Ectodermal cell (in vitro differentiated cells): ENCODE results near the gene PARP6.
"Not testable (repeated sequence)": the region's sequence is repeated elsewhere in the genome, so short reads cannot be mapped to it uniquely, and the experiment has no call there.

Experiments used
- H3K27ac ChIP-seq: 2 replicates; pipeline ENCODE4 v1.7.0; 2013; ENCODE audit warnings: mild to moderate bottlenecking, low read depth, low read length; ENCODE audit not compliant: insufficient read depth, poor library complexity, severe bottlenecking
- H3K27me3 ChIP-seq: 2 replicates; pipeline ENCODE4 v1.7.0; 2013; ENCODE audit warnings: mild to moderate bottlenecking, low read length; ENCODE audit not compliant: insufficient read depth, control insufficient read depth, poor library complexity, severe bottlenecking
- H3K36me3 ChIP-seq: one replicate; pipeline ENCODE4 v1.7.0; 2013; ENCODE audit warnings: low read length; ENCODE audit not compliant: control insufficient read depth, insufficient read depth
- H3K4me1 ChIP-seq: one replicate; pipeline ENCODE4 v1.7.0; 2013; ENCODE audit warnings: low read length; ENCODE audit not compliant: control insufficient read depth, insufficient read depth
- H3K4me3 ChIP-seq: 2 replicates; pipeline ENCODE4 v1.7.0; 2013; ENCODE audit warnings: low read depth, low read length, control low read depth; ENCODE audit not compliant: insufficient read depth
- H3K9me3 ChIP-seq: 2 replicates; pipeline ENCODE4 v1.7.0; 2013; ENCODE audit warnings: mild to moderate bottlenecking, low read length, moderate library complexity; ENCODE audit not compliant: control insufficient read depth
- WGBS, 2 experiments: methylation state at CpG; one replicate each; pipeline ENCODE4 v1.1.7; 2013; ENCODE audit warnings: missing lambda C conversion rate in 2 of 2; 5-methylcytosine and 5-hydroxymethylcytosine counted together

The PARP6 gene

DNA sequence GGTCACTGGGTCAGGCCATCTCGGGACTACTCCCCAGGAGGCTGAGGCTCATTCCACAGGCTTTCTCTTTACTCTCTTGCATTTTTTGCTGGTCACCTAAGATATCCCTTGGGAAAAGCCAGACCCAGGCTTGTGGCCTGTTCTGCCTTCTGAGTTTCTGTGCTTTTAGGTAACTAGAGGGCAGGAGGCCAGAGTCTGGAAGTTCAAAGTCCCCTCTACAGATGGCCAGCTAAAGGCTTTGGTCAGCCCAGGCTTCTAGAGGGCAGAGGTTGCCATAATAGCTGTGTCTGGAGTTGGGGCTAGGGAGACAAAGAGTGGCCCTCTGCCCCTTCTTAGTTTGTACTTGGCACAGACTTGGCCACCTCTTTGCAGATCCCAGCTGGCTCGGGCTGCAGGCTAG, 8.4 kb upstream of the PARP6 start:
- Histone ChIP-seq H3K4me1 (no peaks in the 10 kb centered on the region), H3K27me3 (peaks cover 20% of the 10 kb centered on the region), H3K27ac (no peak overlapping the region), H3K4me3 (no peak overlapping the region), H3K36me3 (no peaks in the 10 kb centered on the region), H3K9me3 (no peaks in the 10 kb centered on the region)
- WGBS, 2 experiments = 83 to 84% methylated on average over 2 of the region's 2 CpGs

DNA sequence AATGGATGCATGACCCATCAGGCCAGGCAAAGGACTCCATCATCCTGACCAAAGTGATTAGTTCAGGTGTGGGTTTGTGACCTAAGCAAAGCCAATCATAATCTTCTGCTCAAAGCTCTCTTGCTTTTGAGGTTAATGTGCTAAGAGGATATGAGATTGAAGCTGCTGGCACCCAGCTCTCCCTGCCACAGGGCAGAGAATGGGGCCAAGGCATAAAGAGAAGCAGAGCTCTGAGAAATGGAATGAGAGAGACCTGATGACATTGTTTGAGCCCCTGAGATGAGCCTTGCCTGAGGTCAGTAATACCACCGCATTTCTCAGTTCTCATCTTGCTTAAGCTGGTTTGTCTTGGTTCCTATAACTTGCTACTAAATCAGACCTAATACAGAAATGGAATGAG, 6.4 kb upstream of the PARP6 start:
- no peaks in the 10 kb centered on the region for H3K4me1 ChIP-seq
- no peak overlapping the region for H3K4me3 ChIP-seq
- no peaks in the 10 kb centered on the region for H3K9me3 ChIP-seq
- no peak overlapping the region for H3K27ac ChIP-seq
- peaks cover 28% of the 10 kb centered on the region for H3K27me3 ChIP-seq
- H3K36me3 ChIP-seq = no peaks in the 10 kb centered on the region
- WGBS, 2 experiments = 73 to 96% methylated on average over 1 of the region's 1 CpG

DNA sequence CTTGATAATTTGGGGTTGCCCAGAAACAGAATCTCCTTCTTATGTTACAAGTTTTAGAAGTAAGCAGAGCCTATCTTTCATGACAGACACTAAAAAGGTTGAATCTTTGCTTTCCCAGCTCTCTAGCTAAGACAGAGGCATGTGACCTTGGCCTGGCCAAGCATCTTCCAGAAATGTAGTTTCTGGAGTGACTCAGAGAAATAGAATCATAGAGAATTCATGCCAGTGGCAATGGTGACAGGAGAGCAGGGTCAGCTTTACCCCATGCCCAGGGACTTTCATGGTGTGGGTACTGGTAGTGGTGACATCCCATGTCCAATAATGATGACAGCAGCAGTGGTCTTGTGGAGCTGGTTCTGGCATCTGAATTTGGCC, 4.0 kb upstream of the PARP6 start:
- Histone ChIP-seq H3K4me1 (peaks cover 4% of the 10 kb centered on the region), H3K36me3 (no peaks in the 10 kb centered on the region), H3K9me3 (no peaks in the 10 kb centered on the region), H3K4me3 (no peak overlapping the region), H3K27ac (no peak overlapping the region), H3K27me3 (peaks cover 25% of the 10 kb centered on the region)

DNA sequence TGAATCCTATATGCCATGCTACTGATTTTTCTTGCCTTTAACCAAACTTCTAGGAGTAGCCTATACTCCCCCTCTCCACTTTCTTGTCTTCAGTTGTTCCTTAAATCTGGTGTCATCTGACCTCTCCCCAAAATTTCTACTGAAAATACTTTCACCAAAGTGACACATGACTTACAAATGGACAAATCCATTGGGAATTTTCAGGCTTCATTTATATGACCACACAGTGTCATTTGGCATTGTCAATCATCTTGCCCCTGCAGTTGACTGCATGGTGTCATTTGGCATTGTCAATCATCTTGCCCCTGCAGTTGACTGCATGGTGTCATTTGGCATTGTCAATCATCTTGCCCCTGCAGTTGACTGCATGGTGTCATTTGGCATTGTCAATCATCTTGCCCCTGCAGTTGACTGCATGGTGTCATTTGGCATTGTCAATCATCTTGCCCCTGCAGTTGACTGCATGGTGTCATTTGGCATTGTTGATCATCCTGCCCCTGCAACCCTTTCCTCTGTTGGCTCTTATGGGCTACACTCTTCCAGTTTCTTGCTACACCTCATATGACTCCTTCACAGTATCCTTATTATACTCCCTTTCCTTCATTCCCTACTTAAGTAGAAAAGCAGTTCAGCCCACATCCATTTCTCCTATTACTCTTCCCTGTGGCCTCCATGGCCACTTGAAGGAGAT, 3.4 kb upstream of the PARP6 start:
- peaks cover 25% of the 10 kb centered on the region for H3K27me3 ChIP-seq
- not testable (repeated sequence) for H3K4me1 ChIP-seq, H3K4me3 ChIP-seq, H3K27ac ChIP-seq, H3K36me3 ChIP-seq, H3K9me3 ChIP-seq

DNA sequence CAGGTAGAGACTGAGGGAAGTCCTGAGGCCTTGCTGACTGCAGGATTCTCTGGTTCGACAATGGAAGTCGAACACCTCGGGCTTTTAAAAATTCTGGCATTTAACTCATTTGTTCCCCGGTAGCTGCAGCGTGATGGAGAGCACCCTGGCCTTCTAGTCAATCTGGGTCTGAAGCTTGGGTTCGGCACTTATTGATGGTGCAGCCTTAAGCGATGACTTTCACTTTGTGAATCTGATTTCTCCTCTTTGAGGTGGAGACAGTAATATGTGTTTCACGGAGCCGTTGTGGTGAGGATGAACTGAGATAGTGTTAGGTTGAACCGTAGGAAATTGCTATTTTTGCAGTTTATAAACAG, 621 bp upstream of the PARP6 start:
- H3K36me3 ChIP-seq = peaks cover 3% of the 10 kb centered on the region
- peaks cover 4% of the 10 kb centered on the region for H3K4me1 ChIP-seq
- no peak overlapping the region for H3K27ac ChIP-seq
- peak overlapping the region; percentile 83 for H3K4me3 ChIP-seq
- no peaks in the 10 kb centered on the region for H3K9me3 ChIP-seq
- 51 to 58% methylated on average over 9 to 10 of the region's 10 CpGs for WGBS, 2 experiments
- peaks cover 19% of the 10 kb centered on the region for H3K27me3 ChIP-seq

DNA sequence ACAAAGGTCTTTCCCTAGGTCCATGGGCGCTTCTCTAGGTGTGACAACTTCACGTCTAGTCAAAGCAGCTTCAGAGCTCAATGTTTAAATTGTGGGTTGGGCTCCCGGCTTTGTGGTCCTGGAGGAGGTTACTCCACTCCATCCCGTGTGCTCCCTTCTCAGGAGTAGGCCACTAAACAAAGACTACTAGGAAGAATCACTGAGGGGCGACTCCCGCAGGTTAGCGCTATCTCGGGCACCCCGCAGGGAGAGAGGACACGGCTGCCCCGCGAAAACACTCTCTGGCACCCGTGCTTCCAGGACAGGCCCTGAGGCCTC, 500 bp downstream of the PARP6 start:
- Histone ChIP-seq H3K27ac (no peak overlapping the region), H3K4me1 (peaks cover 4% of the 10 kb centered on the region), H3K9me3 (no peaks in the 10 kb centered on the region)

DNA sequence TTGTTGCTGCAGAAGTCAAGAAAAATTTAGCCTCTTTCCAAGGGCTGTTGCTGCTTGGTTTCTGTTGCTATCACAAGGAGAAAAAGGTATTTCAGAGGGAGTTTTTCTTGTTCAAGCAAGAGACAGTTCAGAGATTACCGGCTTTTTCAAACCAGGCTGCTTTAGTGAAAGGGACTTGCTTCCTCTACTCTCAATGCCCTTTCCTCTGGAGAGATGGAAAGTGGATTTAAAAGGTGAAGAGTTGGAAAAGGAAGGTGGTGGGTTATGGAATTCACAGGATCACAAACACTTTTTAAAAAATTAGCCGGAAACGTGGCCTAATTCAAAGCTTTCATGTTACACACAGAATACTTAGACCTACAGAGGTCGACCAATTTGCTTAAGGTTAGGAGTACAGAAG, 1.1 kb downstream of the PARP6 start:
- Histone ChIP-seq H3K27ac (no peak overlapping the region), H3K36me3 (peaks cover 13% of the 10 kb centered on the region), H3K9me3 (no peaks in the 10 kb centered on the region), H3K27me3 (peaks cover 13% of the 10 kb centered on the region), H3K4me1 (peaks cover 4% of the 10 kb centered on the region), H3K4me3 (peak overlapping the region; percentile 83)
- 85 to 86% methylated on average over 2 to 4 of the region's 4 CpGs for WGBS, 2 experiments

More for the DNA sequence above, 500 bp downstream of the PARP6 start:
- Histone ChIP-seq H3K4me3 (peak overlapping the region; percentile 83), H3K27me3 (peaks cover 19% of the 10 kb centered on the region), H3K36me3 (peaks cover 6% of the 10 kb centered on the region)
- 5 to 6% methylated on average over 13 of the region's 13 CpGs for WGBS, 2 experiments

DNA sequence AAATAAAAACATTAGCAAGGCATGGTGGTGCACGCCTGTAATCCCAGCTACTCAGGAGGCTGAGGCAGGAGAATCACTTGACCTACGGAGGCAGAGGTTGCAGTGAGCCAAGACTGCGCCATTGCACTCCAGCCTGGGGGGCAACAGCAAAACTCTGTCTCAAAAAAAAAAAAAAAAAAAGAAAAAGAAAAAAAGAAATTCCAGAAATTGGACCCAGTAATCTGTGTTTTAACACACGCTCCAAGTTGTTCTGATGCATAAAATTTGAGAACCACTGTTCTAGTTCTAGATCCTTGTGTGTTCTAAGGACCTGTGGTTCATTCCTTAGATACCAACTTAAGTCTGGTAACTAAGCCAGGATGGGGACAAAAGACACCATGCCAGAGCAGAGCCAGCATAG, 2.6 kb downstream of the PARP6 start:
- H3K27ac ChIP-seq = no peak overlapping the region
- no peaks in the 10 kb centered on the region for H3K9me3 ChIP-seq
- H3K4me1 ChIP-seq = peaks cover 4% of the 10 kb centered on the region
- H3K27me3 ChIP-seq = peaks cover 6% of the 10 kb centered on the region
- no peak overlapping the region for H3K4me3 ChIP-seq
- 93 to 94% methylated on average over 4 of the region's 4 CpGs for WGBS, 2 experiments
- H3K36me3 ChIP-seq = peaks cover 26% of the 10 kb centered on the region

DNA sequence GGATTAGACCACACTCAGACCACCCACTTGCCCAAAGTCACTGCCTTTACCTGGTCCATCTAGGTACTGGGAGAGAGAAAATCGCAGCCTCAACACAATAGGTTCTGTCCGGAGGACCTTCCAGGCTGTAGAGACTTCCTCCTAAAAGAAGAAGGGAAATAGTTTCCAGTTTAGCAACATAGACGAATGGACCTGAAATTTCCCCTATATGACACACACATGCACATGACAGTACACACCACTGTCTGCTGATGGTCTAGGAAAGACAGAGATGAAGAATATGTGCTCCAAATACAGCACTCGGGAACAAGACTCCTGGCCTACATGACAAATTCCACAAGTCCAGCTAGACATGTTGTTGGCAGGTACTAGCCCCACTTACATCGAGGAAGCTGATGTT, 7.3 kb downstream of the PARP6 start:
- 86 to 92% methylated on average over 5 of the region's 5 CpGs for WGBS, 2 experiments
- peaks cover 61% of the 10 kb centered on the region for H3K36me3 ChIP-seq
- no peaks in the 10 kb centered on the region for H3K4me1 ChIP-seq
- no peak overlapping the region for H3K4me3 ChIP-seq
- no peaks in the 10 kb centered on the region for H3K9me3 ChIP-seq
- H3K27ac ChIP-seq = no peak overlapping the region
- no peaks in the 10 kb centered on the region for H3K27me3 ChIP-seq

DNA sequence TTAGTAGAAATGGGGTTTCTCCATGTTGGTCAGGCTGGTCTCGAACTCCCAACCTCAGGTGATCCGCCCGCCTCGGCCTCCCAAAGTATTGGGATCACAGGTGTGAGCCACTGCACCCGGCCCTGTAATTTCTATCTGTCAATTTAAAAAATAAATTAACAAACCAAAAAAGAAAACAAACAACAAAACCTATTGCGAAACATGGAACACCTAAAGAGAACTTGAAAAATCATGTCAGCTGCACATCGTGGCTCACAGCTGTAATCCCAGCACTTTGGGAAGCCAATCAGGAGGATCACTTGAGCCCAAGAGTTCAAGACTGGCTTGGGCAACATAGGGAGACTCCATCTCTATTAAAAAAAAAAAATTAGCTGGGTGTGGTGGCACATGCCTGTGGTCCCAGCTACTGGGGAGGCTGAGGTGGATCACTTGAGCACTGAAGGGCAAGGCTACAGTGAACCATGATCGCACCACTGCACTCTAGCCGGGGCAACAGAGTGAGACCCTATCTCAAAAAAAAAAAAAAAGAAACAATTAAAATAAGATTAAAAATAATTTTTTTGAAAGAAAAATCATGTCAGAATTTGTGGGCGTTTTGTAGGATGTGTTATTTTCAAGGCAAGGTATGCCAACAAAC, 19.6 kb downstream of the PARP6 start:
- no peaks in the 10 kb centered on the region for H3K4me1 ChIP-seq
- H3K36me3 ChIP-seq = peaks cover 37% of the 10 kb centered on the region
- H3K9me3 ChIP-seq = no peaks in the 10 kb centered on the region
- H3K27me3 ChIP-seq = no peaks in the 10 kb centered on the region
- WGBS, 2 experiments = 90 to 92% methylated on average over 9 of the region's 10 CpGs
- no peak overlapping the region for H3K27ac ChIP-seq
- H3K4me3 ChIP-seq = no peak overlapping the region
